Activated naive CD4-positive, alpha-beta T cell treated with anti-CD3 and anti-CD28 coated beads, Interleukin-2, amount 50 U/mL, for 16 hours (primary cell): ENCODE measurements around the gene SLC6A11.

Experiments
- DNase-seq: peaks from one replicate; pipeline ENCODE4 v3.0.0-alpha.2; 2020

SLC6A11 gene

GRCh38 chr3:10816019-10816862 is at the start of gene SLC6A11:
Gene SLC6A11, plus strand, starts transcription at chr3:10816228. Its CDS starts 38 bp downstream, at chr3:10816266.
- no peak for DNase-seq

GRCh38 chr3:10768708-10769394 is 47.2 kb upstream of the SLC6A11 start:
- DNase-seq = no peak

- DNase-seq = no peak
Measured at GRCh38 chr3:10770547-10770946, 45.5 kb upstream of the SLC6A11 start.

DNA sequence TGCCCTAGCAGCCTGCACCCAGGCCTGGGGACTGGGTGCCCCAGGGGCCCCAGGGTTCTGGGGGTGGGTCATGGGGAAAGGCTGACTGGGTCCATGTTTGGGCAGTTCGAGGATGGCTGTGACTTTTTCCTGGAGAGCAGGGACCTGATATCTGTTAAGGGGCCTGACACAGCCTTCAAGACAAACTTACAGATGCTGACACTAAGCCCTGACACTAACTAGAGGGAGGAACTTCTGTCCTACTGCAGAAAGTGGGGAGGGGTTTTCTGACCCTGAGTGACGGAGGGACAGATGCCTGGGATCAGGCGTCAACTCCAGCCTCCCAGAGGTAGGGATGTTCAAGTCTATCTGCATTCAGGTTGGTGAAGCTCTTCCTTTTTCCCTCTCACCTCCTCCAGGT is 45.0 kb upstream of the SLC6A11 start:
- no peak for DNase-seq

- no peak for DNase-seq
Measured at GRCh38 chr3:10771486-10772270, 44.4 kb upstream of the SLC6A11 start.

DNA sequence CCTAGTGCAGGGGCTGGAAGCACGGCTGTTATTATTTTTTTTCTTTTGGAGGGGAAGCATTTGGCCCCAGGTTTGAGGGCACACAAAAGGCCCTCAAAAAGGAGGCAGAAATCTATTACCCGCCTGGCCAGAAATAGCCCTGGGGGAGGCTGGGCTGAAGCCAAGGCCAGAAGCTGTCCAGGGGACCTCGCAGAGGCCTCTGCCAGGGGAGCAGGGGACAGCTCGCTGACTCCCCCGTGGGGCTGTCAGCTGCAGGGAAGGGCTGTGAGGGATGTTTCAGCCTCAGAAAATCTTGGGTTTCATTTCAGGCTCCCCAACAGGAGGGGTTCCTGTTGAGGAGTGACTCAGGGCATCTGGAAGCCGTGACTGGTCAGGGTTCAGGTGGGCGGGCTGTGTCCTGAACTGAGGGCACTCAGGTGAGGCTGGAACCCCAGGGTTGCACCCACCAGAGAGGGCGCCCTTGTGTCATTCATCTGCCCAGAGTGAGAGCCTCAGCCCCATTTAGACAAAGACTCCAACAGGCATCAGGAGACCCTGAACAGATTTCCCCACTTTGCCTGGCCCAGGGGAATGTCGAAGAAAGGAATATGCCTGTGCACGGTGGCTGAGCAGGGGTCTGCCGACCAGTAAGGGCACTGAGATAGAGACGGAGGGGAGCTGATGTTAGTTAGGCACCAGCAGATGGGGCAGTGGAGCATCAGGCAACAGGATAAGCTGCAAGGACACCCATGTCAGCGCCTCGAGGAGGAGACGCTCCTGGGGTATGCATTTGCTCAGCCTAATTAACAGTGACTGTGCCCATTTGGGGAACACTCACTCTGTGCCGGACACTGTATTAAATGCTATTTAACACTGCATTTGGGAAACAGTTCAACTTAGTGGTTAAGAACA is 43.5 kb upstream of the SLC6A11 start:
- DNase-seq = no peak

GRCh38 chr3:10774129-10774670 is 41.8 kb upstream of the SLC6A11 start:
- DNase-seq = no peak

DNA sequence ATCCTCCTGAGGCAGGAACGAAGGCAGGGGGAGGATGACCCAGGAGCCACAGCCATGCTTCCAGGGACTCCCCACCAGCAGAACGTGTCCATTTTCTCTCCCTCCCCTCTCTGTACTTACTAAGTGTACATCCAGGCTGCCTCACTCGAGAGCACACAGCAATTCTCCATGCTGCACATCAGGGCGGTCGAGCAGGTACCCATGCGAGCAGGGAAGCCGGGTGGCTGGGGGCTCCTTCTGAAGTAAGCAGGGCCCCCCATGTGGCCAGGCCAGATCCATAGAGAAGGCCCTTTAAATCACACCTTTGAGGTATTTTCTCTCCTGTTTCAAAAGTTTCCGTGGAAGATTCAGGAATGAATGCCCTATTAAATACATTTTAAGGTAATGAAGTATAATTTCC is 41.2 kb upstream of the SLC6A11 start:
- DNase-seq = no peak

DNA sequence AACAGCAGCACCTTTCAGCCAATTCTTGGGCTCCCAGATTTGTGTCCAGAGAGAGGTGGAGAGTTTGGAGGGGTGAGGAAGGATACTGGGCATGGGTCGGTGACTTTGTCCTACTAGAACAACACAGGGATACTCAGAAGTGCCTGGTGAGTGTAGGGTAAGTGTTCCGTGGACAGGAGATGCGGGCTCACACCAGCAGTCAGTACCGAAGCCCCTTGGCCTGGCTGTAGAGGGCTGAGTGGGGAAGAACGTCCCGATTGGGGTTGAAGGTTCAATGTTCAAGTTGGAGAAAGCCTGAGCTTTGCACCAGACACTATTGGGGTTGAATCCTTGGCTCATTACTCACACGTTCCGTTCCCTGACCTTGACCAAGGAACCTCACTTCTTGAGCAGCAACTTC is 40.8 kb upstream of the SLC6A11 start:
- no peak for DNase-seq

- DNase-seq = no peak
Measured at GRCh38 chr3:10775828-10776227, 40.2 kb upstream of the SLC6A11 start.

DNA sequence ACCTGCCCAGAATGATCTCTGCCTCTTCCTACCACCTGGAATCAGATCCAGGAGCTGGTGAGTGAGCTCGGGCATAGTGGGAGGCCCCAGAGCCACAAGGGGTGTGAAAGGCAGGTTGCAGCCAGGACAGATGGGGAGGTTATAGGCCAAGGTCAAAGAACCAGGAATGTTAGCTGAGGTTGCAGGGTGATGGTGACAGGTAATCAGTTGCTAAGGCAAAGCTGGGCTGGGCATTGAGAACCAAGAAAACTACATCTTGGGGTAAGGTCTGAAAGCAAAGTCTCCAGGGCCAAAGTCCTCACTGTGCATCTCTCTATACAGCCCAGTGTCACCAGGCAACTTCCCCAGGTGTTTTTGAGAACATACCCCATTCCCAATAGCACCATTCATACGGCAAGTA is 38.4 kb upstream of the SLC6A11 start:
- no peak for DNase-seq

DNA sequence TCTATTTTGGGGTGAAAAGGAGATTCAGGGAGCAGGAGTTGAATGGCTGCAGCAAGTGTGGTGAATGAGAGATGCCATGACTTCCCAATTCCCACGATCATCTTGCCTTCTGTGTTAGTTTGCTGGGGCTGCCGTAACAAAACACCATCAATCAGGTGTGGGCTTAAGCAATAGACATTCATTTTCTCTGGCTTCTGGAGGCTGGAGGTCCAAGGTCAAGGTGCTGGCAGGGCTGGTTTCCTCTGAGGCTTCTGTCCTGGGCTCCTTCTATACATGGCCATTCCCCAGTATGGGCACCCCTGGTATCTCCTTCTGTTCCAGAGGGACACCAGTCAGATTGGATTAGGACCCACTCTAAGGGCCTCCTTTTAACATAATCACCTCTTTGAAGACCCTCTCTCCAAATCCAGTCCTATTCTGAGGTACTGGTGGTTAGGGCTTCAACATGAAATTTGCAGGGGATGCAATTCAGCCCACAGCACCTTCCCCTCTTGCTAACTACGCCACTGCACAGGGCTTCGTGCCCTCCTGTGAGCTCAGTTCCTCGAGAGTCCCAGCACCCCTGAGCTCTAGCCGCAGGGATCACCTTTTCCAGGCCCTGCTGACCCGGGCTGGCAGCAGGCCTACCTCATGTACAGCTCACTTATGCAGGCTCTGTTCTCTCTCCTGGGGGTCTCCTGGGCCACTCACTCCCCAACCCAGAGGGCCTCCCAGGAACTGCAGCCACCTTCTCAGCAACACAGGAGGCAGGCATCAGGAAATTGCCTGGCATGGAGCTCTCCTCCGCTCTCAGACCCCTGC is 37.3 kb upstream of the SLC6A11 start:
- DNase-seq = no peak

DNA sequence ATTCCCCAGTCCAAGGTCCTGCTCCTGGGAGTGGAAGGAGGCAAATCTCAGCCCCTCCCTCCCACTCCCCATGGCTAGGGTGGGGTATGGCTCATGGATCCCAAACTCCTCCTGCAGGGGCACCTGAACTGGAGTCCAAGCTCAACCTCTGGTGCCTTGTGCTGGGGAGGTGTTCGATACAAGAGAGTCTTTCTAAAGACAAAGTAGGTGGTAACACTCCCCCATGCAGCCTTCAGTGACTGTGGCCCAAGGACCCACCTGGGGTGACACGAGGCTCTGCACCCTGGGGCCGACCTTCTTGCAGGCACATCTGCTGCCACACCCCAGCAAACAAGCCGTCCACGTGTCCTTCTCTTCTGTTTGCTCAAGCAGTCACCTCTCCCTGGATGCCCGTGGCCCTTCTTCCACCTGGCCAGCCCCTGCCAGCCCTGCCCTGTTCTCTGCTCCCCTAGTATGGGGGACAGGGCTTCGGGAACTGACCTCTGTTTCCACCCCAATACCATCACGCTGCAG is 36.7 kb upstream of the SLC6A11 start:
- no peak for DNase-seq

DNA sequence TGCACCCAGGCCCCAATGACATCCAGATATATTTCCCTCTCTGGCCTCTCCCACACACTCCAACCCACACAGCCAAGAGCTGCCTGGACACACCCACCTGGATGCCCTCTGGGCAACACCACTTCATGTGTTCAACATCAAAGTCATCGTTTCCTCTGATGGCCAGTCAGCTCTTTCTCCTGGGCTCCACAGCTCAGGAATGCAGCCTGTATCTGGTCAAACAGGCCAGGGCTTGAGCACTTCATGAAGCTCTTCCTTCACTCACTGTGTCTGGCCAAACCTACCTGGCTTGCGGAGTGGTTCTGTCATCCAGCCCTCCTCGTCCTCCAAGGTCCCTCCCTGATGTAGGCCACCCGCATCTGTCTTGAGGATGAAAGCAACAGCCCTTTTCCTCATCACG is 35.8 kb upstream of the SLC6A11 start:
- DNase-seq = no peak

GRCh38 chr3:10780922-10781321 is 35.1 kb upstream of the SLC6A11 start:
- DNase-seq = no peak

GRCh38 chr3:10781981-10782380 is 34.0 kb upstream of the SLC6A11 start:
- DNase-seq = no peak

DNA sequence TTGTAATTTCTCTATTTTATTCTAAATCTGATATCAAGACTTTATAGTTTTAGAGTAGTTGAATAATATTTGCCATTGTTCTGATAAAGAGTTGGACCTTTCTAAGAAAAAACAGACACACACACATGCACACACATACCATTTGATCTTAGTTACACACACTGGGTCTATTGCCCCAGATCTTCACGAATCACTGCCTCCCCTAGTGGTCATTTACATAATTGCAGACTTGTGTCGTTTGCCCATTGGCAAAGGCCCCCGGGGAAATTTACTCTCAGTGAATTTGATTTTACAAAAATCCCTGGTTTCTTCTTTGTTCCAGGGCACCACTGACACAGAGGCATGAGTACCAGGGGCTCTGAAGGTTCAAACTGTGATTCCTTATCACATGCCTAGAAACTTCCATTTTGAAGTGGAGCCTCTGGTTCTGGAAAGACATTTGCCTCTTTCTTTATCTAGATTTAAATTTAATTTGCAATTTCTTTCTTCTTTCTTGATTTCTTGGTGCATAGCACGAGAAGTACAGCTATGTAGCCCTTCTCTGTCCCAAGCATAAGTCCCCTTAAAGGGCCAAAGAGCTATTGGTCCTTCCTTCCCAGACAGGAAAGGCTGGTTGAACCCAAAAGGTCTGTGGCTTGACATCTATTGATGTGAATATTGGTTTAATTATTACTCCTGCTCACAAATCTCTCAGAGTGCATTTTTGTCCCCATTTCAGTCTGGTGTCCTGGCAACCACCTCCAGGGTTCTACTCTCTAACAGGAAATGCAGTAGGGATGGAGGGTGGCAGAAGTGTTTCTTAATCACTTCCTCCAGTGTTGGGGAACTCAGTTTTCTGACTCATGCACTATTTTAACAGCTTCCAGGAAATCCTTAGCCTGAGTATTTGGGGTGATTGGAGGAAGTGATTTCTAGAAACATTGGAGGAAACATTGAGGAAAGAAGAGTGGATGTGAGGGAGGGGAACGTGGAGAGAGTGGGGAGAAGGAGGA is 32.4 kb upstream of the SLC6A11 start:
- DNase-seq = no peak

DNA sequence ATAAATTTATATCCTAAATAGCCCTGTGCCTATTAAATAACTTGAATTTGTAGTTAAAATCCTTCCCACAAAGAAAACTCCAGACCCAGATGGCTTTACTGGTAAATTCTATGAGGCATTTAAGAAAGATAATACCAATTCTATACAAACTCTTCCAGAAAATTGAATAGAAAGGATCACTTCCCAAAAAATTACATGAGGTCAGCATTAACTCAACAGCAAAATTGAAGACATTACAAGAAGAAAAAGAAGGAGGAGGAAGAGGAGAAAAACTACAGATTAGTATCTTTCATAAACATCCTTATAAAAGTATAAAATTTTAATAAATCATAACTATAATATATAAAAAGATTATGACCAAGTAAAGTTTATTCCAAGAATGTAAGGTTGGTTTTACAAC is 29.4 kb upstream of the SLC6A11 start:
- DNase-seq = no peak

GRCh38 chr3:10788451-10788850 is 27.6 kb upstream of the SLC6A11 start:
- DNase-seq = no peak

DNA sequence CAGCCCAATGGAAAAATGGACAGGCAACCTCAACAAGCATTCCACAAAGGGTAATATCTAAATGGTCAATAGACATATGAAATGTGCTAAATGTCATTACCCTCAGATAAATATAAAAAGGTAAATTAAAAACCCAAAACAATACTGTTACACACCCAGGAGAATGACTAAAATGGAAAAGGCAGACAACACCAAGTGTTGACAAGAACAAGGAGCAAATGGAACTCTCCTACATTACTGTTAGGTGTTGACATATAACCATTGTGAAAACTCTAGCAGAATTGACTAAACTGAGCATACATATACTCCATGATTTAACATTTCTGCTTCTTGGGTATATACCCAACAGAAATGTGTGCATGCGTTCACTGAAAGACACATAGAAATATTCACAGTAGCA is 25.3 kb upstream of the SLC6A11 start:
- DNase-seq = no peak
